Measurements from ENCODE around the gene LIN54. TPM values are rescaled to one million over a fixed set of nuclear protein-coding genes. Genes with fewer than 3 reads are reported as not detected.
"Not testable (repeated sequence)": the region's sequence is repeated elsewhere in the genome, so short reads cannot be mapped to it uniquely, and the experiment has no call there.

LIN54 gene
- polyA plus RNA-seq, 1 donor = 7.8 TPM

DNA sequence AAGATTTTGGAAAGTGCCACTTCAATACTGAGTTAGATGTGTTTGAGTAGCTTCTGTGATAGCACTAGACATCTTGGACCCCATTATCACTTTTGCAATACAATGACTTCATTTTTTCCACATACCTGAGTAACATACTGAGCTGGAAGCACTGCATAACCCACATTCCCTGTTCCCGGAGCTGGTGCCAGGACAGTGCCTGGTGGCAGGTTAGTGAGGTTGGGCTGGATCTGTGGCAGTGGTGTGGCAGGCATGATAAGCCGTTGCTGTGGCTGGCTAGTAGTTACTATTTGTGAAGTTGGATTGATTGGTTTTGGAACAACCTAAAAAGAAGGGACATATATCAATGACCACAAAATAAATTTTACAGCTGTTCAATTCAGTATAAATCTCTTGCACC lies 71.2 kb downstream of the LIN54 start:
- no peak for DNase-seq

DNA sequence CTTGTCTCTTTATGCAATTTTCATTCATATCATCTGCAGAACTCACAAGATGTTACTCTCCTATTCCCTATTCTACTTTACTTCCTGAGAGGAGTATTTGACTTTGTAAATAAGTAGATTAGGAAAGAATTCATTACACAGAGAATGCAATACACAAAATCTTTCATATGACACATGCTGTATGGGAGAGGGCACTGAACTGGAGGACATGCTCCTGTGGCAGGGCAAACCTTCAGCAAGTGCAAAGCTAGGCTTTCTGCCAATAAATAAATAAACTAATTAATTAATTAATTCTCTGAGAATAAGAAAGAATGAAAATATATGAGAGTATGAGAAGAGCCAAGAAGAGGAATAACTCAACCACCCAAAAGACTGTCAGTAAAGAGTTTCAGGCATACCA lies 76.2 kb downstream of the LIN54 start:
- DNase-seq = no peak

DNA sequence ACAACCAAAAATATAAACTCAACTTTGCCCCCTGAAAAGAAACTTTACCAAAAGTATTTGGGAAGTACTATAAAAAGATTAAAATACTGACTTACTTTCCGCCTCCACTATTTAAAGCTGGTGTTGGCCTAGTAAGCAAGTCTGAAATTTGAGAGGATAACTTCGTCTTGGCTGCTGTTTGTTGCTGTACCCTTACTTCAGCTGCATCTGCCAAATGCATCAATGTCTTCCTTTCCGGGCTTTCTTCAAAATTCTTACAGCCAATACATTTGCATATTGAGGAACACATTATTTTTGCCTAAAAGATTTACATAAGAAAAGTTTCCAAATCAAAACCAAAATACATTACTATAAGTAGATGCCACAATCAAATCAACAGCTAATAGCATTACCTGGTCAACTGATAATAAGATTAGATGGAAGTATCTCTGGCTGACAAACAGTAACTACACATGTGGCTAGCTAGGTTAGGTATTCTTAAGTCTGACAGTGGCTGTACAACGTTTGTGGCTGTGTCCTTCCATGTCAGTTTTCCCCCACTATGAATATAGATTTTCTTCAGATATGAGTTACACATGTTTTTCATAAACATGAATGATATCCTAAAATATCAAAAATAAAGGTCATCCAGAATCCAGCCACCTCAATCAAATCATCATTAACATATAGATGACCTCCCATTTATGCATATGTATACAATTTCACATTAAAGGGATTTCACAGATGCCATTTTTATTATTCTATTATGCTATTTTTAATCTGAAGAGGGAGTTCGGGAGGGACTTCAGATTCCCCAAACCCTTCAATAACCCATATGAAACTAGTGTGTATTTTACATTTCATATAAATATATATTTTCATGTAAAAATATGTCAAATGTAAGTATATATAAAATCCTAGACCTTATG lies 79.5 kb downstream of the LIN54 start:
- peak; percentile 4 for DNase-seq

DNA sequence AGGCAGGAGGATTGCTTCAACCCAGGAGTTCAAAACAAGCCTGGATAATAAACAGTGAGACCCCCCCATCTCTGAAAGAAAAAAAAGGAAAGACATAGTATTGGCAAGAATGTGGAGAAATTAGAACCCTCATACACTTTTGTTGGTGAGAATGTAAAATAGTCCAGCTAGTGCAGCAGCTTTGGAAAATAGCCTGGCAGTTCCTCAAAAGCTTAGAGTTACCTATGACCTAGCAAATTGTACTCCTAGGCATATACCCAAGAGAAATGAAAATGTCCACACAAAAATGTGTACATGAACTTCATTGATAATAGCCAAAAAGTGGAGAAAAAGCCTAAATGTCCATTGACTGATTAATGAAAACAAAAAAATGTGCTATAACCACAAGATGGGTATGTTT lies 88.8 kb downstream of the LIN54 start:
- DNase-seq = no peak

DNA sequence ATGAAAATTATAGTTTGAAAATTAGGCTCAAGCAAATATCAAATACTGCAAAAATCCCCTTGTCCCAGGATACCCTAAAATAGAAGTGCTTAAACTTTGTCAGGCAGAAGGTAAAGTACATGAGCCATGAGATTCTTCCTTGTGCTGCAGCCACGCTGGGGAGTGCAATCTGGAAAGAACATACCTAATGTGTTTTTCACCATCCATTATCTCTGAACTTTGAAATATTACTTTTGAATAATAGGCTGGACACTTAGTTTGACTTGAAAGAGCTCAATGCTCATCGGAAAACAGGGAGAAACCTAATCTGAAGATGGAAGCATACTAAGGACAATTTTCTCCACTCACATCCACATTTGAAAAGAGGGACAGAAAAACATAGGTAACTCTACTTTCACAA lies 91.2 kb downstream of the LIN54 start:
- no peak for DNase-seq

DNA sequence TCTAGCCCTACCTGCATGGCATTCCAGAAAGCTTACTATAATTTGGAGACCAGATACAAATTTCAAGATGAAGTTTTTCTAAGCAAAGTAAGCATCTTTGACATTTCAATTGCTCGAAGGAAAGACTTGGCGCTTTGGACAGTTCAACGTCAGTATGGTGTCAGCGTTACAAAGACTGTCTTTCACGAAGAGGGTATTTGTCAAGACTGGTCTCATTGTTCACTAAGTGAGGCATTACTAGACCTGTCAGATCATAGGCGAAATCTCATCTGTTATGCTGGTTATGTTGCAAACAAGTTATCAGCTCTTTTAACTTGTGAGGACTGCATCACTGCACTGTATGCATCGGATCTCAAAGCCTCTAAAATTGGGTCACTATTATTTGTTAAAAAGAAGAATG lies 92.5 kb downstream of the LIN54 start:
- DNase-seq = no peak

DNA sequence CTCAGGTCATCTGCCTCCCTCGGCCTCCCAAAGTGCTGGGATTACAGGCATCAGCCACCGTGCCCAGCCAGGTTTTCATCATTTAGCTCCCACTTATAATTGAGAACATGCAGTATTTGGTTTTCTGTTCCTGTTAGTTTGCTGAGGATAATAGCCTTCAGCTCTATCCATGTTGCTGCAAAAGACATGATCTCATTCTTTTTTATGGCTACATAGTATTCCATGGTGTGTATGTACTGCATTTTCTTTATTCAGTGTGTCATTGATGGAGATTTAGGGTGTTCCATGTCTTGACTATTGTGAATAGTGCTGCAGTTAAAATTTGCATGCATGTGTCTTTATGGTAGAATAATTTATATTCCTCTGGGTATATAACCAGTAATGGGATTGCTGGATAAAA lies 96.7 kb downstream of the LIN54 start:
- DNase-seq = not testable (repeated sequence)

DNA sequence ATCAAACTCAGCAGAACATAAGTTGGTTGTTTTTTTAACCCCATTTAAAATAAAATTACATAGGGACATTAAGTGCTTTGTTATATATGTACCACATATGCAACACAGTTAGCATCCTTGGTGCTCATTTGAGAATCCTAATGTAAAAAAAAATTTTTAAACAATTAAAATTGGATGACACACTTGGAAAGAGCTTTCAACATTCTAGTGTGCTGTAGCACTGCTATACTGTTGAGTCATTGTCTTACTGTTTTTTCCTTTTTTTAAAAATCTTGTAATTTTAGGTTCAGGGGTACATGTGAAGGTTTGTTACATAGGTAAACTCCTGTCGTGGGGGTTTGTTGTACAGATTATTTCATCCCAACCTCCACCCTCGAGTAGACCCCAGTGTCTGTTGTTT lies 97.3 kb downstream of the LIN54 start:
- DNase-seq = no peak

DNA sequence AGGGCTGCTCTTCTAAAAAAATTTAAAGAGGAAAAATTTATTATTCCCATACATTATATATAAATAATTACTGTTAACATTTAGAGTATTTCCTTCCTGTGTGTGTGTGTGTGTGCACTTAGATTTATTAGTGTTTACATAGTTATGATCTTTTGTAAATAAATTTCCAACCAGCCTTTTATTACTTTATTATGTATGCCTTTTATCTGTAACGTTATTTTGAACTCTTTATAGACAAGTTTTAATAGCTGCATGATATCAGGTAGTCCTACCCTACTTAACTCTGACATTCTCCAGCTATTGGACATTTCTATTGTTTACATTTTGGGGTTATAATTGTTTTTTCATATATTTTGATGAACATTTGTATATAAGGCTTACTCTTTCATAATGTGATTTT lies 101.3 kb downstream of the LIN54 start:
- DNase-seq = no peak

DNA sequence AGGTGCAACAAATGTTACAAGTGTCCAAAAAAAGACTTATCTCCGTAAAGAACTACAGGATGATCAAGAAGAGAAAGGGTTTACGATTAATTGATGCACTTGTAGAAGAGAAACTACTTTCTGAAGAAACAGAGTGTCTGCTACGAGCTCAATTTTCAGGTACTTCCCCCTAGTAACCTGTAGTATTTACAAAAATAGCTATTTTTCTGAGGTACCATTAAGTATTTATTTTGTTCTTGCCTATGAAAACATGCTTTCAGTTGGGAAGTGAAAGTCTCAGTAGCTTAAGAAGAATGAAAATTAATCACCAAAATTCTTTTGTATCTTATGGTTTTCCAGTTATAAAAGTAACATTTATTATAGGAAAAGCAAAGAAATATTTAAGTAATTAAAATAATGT lies 104.2 kb downstream of the LIN54 start:
- no peak for DNase-seq

DNA sequence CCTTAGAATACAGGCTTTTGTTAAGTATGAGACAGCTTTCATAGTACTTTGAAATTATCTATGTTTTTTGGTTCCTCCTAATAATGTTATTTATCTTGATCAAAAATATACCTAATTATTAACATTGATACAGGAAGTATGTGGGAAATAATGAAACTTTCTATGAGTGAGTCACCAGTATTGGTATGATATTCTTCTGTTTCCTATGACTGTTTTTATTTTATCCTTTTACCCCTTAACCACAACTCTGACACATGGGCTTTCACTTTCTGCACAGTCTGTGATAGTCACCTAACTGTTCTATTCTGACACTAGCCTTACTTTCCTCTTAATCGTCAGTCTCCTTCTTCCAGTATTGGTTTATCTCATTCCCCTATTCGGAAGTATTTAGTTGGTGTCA lies 105.4 kb downstream of the LIN54 start:
- DNase-seq = no peak

DNA sequence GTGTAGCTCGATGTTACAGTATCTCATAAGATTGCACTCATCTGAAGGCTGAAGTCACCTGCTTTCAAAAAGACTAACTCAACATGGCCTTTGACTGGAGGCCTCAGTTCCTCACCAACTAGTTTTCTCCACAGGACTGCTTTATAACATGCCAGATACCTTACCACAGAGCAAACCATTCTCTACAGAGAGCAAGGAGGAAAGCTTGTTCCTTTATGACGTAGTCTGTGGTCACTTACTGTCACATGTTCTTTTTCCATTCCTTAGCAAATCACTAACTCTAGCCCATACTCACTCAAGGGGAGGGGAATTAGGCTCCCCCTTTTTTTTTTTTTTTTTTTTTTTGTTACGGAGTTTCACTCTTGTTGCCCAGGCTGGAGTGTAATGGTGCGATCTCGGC lies 106.9 kb downstream of the LIN54 start:
- DNase-seq = no peak

DNA sequence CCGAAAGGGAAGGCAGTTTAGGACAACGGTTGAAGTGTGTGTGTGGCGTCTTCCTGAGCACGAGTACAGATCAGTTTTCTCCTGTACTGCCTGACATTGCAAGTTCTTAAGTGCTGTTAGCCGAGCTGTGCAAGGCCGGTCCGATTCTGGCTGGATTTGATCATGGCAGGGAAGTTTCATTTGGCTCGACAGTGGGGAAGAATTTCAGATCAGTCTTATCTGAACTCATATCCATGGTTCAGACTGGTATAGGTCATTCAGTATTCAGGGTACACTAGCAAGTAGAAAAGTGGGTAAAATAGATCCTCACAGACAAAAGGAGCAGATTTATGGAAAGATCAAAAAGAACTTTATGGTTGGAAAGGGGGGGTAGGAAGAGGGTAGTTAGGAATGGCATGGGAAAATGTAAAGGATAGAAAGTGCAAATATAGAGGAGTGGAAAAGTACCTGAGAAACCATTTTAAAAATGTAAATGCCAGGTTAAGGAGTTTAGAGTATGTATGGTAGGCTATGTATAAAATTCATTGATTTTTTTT lies 109.4 kb downstream of the LIN54 start:
- DNase-seq = no peak

DNA sequence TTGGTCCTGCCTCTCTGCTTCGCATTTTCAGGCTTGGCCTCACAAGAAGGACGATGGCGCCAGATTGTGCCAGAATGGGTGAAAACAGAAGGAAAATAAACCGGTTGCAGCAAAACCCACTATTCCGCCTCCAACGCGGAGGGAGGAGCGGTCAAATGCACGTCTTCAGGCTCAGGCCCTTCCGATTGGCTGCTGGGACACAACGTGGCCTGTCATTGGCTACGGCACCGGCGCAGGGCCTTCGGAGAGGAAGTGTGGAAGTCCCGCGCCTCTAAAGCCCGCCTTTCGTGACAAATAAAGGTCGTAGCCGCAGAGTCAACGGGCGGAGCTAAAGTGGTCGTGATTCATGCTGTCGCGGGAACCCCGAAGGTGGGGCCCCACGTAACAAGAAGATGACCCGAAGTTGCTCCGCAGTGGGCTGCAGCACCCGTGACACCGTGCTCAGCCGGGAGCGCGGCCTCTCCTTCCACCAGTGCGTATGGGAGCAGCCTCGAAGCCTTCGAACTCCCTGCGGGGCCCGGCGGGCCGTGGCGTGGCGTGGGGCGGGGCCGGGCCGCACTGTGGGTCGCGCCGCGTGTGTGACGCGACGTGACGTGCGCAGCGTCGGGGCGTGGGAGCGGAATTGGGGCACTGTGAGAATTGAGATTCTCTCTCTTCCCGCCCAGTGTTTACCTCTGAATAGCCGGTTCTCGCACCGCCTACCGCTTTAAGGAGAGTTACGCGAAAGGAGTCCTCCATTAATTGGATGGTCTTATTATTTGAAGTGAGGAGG lies 110.0 kb downstream of the LIN54 start, which contains the start of gene THAP9:
THAP9 (plus strand) TSS at position 325 of the 772 bp plus-strand sequence; CDS start at position 393, 68 bp downstream.
- peak; percentile 99 for DNase-seq

DNA sequence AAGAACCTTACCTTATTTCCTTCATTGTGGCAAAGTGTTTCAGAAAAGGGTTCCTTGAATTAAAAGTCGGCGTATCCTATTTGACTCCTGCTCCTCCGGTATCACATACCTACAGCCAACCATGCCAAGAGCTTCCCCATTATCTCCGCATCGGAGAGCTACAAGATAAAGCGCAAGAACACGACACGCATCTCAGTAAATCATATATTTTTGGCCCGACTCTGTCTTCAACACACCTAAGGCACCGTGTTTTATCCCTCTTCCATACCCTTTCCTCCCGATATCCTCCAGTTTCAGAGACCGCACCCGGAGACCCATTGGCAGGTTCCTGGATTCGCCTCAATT lies 110.6 kb downstream of the LIN54 start:
- DNase-seq = no peak

DNA sequence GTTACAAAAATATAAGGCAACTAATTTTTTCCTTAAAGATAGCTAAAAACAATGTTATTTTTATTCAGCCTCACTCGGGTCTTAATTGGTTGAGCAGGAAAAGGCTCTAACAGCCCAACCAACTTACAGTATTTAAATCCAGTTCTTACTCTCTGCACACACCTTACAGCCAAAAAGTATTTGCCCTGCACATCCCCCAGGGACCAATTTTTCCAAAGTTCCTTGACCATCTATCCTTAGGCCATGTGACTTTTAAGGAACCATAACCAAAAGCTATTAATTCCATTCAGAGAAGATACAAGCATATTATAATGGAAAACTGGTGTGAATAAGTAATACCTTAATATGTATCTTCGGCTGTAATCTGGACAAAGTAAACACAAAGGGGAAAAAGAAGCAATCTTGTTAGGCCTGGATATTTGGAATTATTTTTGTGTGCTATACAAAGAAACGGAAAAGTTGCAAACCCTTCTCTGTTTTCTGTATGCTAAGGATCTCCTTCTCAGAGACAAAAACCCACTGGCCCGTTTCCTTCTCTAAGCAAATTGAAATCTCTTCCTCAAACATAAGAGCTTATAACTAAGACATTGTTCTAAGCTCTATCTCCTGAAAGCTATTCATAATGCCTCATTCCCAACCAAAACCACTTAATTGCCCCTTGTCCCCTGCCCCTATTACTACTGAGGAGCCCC lies 111.1 kb downstream of the LIN54 start:
- DNase-seq = no peak

DNA sequence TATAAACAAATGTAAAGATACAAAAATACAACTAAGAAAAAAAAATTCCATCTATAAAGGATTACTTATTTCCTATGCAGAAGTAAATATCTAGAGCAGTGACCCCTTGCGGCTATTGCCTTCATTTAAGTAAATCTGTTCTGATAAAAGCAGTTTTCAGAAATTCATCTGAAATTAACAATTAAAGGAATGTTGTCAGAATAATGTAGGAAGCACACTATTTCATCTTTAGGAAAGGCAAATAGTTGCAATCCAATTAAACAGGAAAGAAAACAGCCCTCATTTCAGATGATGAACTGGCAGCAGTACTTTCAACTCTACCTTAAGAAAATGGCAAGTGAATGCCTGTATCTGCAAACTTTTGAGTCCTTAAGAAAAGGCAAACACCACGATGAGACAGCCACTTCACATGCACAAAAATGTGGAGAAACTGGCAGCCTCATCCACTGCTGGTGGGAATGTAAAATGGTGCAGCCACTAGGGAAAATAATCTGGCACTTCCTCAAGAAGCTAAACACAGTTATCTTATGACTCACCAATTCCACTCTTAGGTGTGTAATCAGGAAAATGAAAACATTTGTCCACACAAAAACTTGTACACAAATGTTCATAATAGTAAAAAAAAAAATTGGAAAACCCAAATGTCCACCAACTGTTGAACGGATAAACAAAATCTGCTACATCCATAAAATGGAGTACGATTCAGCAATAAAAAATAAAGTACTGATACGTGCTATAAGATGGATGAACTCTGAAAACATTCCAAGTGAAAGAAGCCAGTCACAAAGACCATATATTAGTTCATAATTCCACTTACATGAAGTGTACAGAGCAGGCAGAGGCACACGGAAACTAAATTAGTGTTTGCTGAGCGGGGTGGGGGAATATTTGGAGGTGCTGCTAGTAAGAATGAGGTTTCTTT lies 112.0 kb downstream of the LIN54 start:
- DNase-seq = no peak

DNA sequence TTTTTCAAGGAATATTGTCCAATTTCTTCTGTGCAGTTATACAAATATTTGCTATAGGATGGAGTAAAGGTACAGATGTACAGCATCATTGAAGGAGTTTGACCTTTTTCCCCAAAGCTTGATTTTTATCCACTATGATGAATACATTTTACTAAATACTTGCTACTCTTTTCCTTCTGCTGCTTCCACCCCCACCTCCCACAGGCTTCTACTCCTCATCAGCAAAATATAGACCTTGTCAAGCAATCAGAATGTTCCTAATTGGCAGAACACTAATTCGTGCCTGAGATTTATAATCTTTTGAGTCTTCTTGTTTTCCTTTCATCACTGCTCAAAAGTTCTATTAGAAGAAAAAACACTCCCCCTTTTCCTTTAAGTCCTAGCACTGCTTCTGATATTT lies 113.9 kb downstream of the LIN54 start:
- no peak for DNase-seq

DNA sequence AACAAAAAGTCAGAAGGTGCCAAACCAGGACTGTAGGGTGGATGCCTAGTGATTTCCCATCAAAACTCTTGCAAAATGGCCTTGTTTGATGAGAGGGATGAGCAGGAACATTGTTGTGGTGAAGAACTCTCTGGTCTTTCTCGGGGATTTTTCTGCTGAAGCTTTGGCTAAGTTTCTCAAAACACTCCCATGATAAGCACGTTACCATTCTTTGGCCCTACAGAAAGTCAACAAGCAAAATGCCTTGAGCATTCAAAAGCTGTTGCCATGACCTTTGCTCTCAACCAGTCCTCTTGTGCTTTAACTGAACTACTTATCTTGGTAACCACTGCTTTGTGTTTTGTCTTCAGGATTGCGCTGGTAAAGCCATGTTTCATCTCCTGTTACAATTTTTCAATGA lies 116.7 kb downstream of the LIN54 start:
- DNase-seq = no peak

DNA sequence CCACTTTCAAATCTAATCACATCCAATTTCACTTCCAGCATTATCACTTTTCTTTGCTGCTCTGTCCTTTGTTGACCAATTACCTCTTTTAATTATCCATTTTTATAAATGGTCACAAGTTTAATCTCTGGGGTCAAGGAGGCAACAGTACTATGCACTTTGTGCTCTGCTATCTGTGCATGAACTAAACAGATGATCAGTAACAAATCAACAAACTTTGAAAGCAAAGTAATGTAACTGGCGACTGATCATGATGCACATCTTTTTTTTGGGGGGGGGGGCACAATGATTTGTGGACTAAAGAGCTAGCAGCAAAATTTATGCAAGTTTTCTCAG lies 118.2 kb downstream of the LIN54 start:
- no peak for DNase-seq

DNA sequence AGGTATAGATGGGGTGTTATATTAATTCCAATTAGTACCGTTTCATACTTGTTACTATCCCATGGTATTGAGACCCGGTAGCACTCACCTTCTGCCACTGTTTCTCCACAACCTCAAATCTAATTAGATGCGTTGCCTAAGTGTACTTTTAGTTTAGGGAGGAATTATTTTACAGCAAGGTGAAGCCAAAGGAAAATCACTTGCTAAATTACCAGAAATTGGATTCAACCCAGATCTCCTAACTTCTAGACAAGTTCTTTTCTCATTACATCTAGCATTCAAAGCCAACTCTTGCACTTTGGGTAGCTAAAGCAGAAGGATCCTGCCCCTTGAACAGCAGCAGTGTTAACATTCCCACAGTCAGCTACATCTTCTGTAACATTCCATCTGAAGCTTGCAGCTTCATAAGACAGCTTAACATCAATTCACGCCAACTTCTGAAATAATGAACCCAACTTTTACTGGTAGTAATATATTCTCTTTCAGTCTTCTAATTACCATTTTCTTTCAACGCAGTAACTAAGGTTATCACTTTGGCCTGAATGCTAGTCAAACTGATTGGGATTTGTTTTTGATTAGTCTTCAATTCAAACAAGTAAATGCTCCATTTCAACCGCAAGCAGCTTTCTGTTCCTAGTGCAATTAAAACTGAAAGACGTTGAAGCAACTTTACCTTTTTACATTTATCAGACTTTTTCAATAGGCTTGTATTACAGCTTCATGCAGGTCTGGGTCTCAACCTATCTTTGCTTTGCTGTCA lies 118.7 kb downstream of the LIN54 start:
- DNase-seq = no peak

Data from hindlimb muscle (tissue), 1 donor.